Kidney (tissue), 14 donors: ENCODE results near the gene GPER1. TPM values are rescaled to one million over a fixed set of nuclear protein-coding genes. Genes with fewer than 3 reads are reported as not detected.

ENCODE experiments used
- DNase-seq, 5 donors: peaks; one replicate each; pipeline ENCODE4 v3.0.0-alpha.2; 2013 to 2020
- FAIRE-seq: peaks from 2 replicates; lab custom pipeline; 2012; peaks lifted over from hg19 to GRCh38; lab: Jason Lieb, UNC
- H3K27ac ChIP-seq, 2 donors: one replicate each; pipeline ENCODE4 v1.7.0; 2013; ENCODE audit warnings: low read depth in 2 of 2, low read length in 2 of 2, inconsistent platforms in 1 of 2
- H3K27me3 ChIP-seq: one replicate; pipeline ENCODE4 v1.7.1; 2013; ENCODE audit warnings: low read length, inconsistent platforms; ENCODE audit not compliant: control insufficient read depth, insufficient read depth
- H3K36me3 ChIP-seq, 3 donors: one replicate each; pipeline versions ENCODE4 v1.7.0 to v1.7.1; 2013; ENCODE audit warnings: low read length in 3 of 3, control low read depth in 1 of 3, inconsistent platforms in 1 of 3; ENCODE audit not compliant: insufficient read depth in 3 of 3, control insufficient read depth in 2 of 3
- H3K4me1 ChIP-seq, 3 donors: one replicate each; pipeline versions ENCODE4 v1.7.0 to v1.7.1; 2013; ENCODE audit warnings: low read length in 3 of 3, inconsistent platforms in 1 of 3, low read depth in 1 of 3; ENCODE audit not compliant: control insufficient read depth in 2 of 3, insufficient read depth in 2 of 3
- H3K4me3 ChIP-seq, 3 donors: one replicate each; pipeline versions ENCODE4 v1.7.0 to v1.8.1; 2013; ENCODE audit warnings: low read length in 3 of 3, control low read depth in 1 of 3, inconsistent platforms in 1 of 3
- H3K9ac ChIP-seq, 3 donors: one replicate each; pipeline versions ENCODE4 v1.7.0 to v1.7.1; 2013; ENCODE audit warnings: low read length in 3 of 3, control low read depth in 1 of 3, inconsistent platforms in 1 of 3
- H3K9me3 ChIP-seq, 3 donors: one replicate each; pipeline versions ENCODE4 v1.7.0 to v1.7.1; 2013; ENCODE audit warnings: low read length in 3 of 3, control low read depth in 1 of 3, inconsistent platforms in 1 of 3; ENCODE audit not compliant: control insufficient read depth in 2 of 3, insufficient read depth in 1 of 3
- intact Hi-C: fragments of 100-400 bp; cut with DNase I; formaldehyde crosslinking; loops from one replicate; pipeline ENCODE4 v1.11.1; 2022
- polyA plus RNA-seq: library from polyadenylated mRNA; stranded (reverse); fragments of 350-450 nt; fragmentation: Illumina TruSeq; extraction: RNeasy Lipid Tissue Mini Kit (QIAGEN cat#74804); gene quantifications from one replicate; pipeline ENCODE4 v1.2.3, GENCODE V29; 2014; ENCODE audit warnings: low read depth, low replicate concordance; ENCODE audit not compliant: insufficient read depth
- total RNA-seq: library from RNA; stranded (reverse); fragmentation: NEBNext Ultra II Directional; extraction: Animal tissue kit (Norgen Biotek cat#: 25700); gene quantifications from one replicate; pipeline ENCODE4 v1.2.1, GENCODE V29; 2021
- TF ChIP-seq, protein P1 (sequence below): IDR thresholded peaks from 3 replicates; pipeline ENCODE4 v1.5.1; 2012; ENCODE audit warnings: mild to moderate bottlenecking, moderate library complexity, borderline replicate concordance; ENCODE audit not compliant: insufficient read depth; ENCODE audit errors: extremely low read depth
- donor health status: control.
- donor health status: control.
- donor health status: control.
- donor health status: control.
- donor health status: control.
- donor health status: DM: yes; HTN: yes; CAD: no.
- donor health status: Normal renal cell carcinoma (clear cell type).

GPER1 gene
- total and polyA plus RNA-seq, 2 donors from 2014 or later: 4.8 to 5.2 TPM

- Histone ChIP-seq H3K4me3 (no peak overlapping the region), H3K27me3 (no peaks in the 10 kb centered on the region), H3K4me1 (peaks cover 5 to 29% (median 18%) of the 10 kb centered on the region in 3 donors), H3K36me3 (no peaks in the 10 kb centered on the region), H3K9ac (no peak overlapping the region), H3K9me3 (no peaks in the 10 kb centered on the region), H3K27ac (no peak overlapping the region)
- TF ChIP-seq, protein P1, sequence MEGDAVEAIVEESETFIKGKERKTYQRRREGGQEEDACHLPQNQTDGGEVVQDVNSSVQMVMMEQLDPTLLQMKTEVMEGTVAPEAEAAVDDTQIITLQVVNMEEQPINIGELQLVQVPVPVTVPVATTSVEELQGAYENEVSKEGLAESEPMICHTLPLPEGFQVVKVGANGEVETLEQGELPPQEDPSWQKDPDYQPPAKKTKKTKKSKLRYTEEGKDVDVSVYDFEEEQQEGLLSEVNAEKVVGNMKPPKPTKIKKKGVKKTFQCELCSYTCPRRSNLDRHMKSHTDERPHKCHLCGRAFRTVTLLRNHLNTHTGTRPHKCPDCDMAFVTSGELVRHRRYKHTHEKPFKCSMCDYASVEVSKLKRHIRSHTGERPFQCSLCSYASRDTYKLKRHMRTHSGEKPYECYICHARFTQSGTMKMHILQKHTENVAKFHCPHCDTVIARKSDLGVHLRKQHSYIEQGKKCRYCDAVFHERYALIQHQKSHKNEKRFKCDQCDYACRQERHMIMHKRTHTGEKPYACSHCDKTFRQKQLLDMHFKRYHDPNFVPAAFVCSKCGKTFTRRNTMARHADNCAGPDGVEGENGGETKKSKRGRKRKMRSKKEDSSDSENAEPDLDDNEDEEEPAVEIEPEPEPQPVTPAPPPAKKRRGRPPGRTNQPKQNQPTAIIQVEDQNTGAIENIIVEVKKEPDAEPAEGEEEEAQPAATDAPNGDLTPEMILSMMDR: no peak
- no peak for FAIRE-seq
- intact Hi-C loops: no loop called here
- DNase-seq: peak in 2 of 5 donors; percentile 47 to 68
These were observed 2.3 kb downstream of the GPER1 start for GRCh38 chr7:1090236-1090635.

GRCh38 chr7:1090686-1091643 is 3.1 kb downstream of the GPER1 start:
- H3K9ac ChIP-seq: no peak overlapping the region
- no peaks in the 10 kb centered on the region for H3K9me3 ChIP-seq
- H3K36me3 ChIP-seq: no peaks in the 10 kb centered on the region
- H3K27me3 ChIP-seq: no peaks in the 10 kb centered on the region
- peak in 1 of 5 donors; percentile 65 for DNase-seq
- TF ChIP-seq, protein P1: no peak
- intact Hi-C loops: no loop called here
- peaks cover 5 to 32% (median 24%) of the 10 kb centered on the region in 3 donors for H3K4me1 ChIP-seq
- no peak overlapping the region for H3K27ac ChIP-seq
- H3K4me3 ChIP-seq: no peak overlapping the region
- FAIRE-seq: no peak

DNA sequence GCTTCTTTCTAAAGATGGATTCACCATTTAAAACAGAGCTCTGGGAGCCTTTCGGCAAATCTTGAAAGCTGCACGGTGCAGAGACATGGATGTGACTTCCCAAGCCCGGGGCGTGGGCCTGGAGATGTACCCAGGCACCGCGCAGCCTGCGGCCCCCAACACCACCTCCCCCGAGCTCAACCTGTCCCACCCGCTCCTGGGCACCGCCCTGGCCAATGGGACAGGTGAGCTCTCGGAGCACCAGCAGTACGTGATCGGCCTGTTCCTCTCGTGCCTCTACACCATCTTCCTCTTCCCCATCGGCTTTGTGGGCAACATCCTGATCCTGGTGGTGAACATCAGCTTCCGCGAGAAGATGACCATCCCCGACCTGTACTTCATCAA is 3.7 kb downstream of the GPER1 start:
- intact Hi-C loops: no loop called here
- no peaks in the 10 kb centered on the region for H3K36me3 ChIP-seq
- peak in 1 of 5 donors; percentile 76 for DNase-seq

More for the DNA sequence above, 3.7 kb downstream of the GPER1 start:
- Histone ChIP-seq H3K9ac (no peak overlapping the region), H3K4me1 (peaks cover 5 to 35% (median 27%) of the 10 kb centered on the region in 3 donors), H3K27me3 (no peaks in the 10 kb centered on the region), H3K27ac (no peak overlapping the region), H3K4me3 (no peak overlapping the region), H3K9me3 (no peaks in the 10 kb centered on the region)
- FAIRE-seq: no peak
- TF ChIP-seq, protein P1: no peak
